H1 (cell line): ENCODE data around the gene GCFC2. TPM values are rescaled to one million over a fixed set of nuclear protein-coding genes. Genes with fewer than 3 reads are reported as not detected.

Source experiments
- CTCF ChIA-PET: fragments of 300-600 bp; sonication (Branson Sonifier 250); formaldehyde crosslinking; loops from one replicate; lab custom pipeline; 2021; ENCODE audit not compliant: partially characterized antibody; lab: Charles Lee
- POLR2A ChIA-PET: fragments of 300-600 bp; sonication (Branson Sonifier 250); formaldehyde crosslinking; loops from one replicate; lab custom pipeline; 2021; ENCODE audit warnings: inconsistent platforms; ENCODE audit not compliant: partially characterized antibody; lab: Charles Lee
- DNase-seq, 2 experiments: peaks; one replicate each; pipeline versions ENCODE4 v3.0.0 to v3.0.0-alpha.2; 2010 to 2022; ENCODE audit warnings: low spot score in 2 of 2, low read depth in 1 of 2, mixed read lengths in 1 of 2
- FAIRE-seq: peaks from 2 replicates; lab custom pipeline; 2011; peaks lifted over from hg19 to GRCh38; lab: Jason Lieb, UNC
- H2AFZ ChIP-seq: 2 replicates; pipeline ENCODE4 v1.8.1; 2012; ENCODE audit warnings: low read length, inconsistent platforms
- H2AK5ac ChIP-seq: 2 replicates; pipeline ENCODE4 v1.6.1; 2013; ENCODE audit warnings: low read depth, low read length
- H2BK120ac ChIP-seq: replicated peaks from 2 replicates; pipeline ENCODE3; 2013; ENCODE audit warnings: low read depth, low read length, inconsistent platforms
- H2BK12ac ChIP-seq: 2 replicates; pipeline ENCODE4 v1.6.1; 2013; ENCODE audit warnings: low read depth, low read length
- H2BK15ac ChIP-seq: 2 replicates; pipeline ENCODE4 v1.6.1; 2013; ENCODE audit warnings: low read length
- H2BK20ac ChIP-seq: 2 replicates; pipeline ENCODE4 v1.6.1; 2013; ENCODE audit warnings: low read length
- H2BK5ac ChIP-seq: 2 replicates; pipeline ENCODE4 v1.6.1; 2013; ENCODE audit warnings: low read depth, low read length
- H3K14ac ChIP-seq: 2 replicates; pipeline ENCODE4 v1.6.1; 2013; ENCODE audit warnings: inconsistent platforms; ENCODE audit not compliant: insufficient read length
- H3K18ac ChIP-seq: 2 replicates; pipeline ENCODE4 v1.6.1; 2013; ENCODE audit warnings: low read length; ENCODE audit errors: extremely low read depth
- H3K23ac ChIP-seq: 2 replicates; pipeline ENCODE4 v1.6.1; 2013; ENCODE audit warnings: inconsistent platforms; ENCODE audit not compliant: insufficient read length
- H3K23me2 ChIP-seq: 2 replicates; pipeline ENCODE4 v1.6.1; 2013; ENCODE audit warnings: low read depth, low read length
- H3K27ac ChIP-seq: 2 replicates; pipeline ENCODE4 v1.6.1; 2011; ENCODE audit warnings: low read depth, low read length, inconsistent platforms
- H3K27me3 ChIP-seq, 4 experiments: replicated peaks in 1 of 4; 1 replicate in 1 of 4; 2 replicates in 3 of 4; pipeline versions ENCODE4 v1.6.1 to v1.8.1; 2011 to 2013; ENCODE audit warnings: low read length in 3 of 4, mild to moderate bottlenecking in 3 of 4, inconsistent platforms in 2 of 4, mixed read lengths in 2 of 4, moderate library complexity in 1 of 4; ENCODE audit not compliant: control insufficient read depth in 3 of 4, insufficient read depth in 3 of 4; ENCODE audit errors: extremely low read depth in 1 of 4
- H3K36me3 ChIP-seq, 4 experiments: 2 replicates each; pipeline versions ENCODE4 v1.6.1 to v1.8.1; 2011 to 2013; ENCODE audit warnings: mild to moderate bottlenecking in 4 of 4, low read length in 3 of 4, moderate library complexity in 2 of 4, control low read depth in 1 of 4, inconsistent platforms in 1 of 4; ENCODE audit not compliant: insufficient read depth in 4 of 4, control insufficient read depth in 2 of 4
- H3K4ac ChIP-seq: replicated peaks from 2 replicates; pipeline ENCODE3; 2013; ENCODE audit warnings: low read length, low read depth, mixed read lengths, inconsistent platforms; ENCODE audit not compliant: insufficient read length
- H3K4me1 ChIP-seq, 4 experiments: replicated peaks in 1 of 4; 1 replicate in 1 of 4; 2 replicates in 3 of 4; pipeline versions ENCODE4 v1.6.1 to v1.8.1; 2011 to 2013; ENCODE audit warnings: low read length in 3 of 4, inconsistent platforms in 2 of 4, mixed read lengths in 1 of 4; ENCODE audit not compliant: insufficient read depth in 4 of 4, control insufficient read depth in 3 of 4
- H3K4me2 ChIP-seq, 2 experiments: 2 replicates each; pipeline versions ENCODE4 v1.6.1 to v1.8.1; 2011 to 2013; ENCODE audit warnings: low read depth in 2 of 2, low read length in 2 of 2, control low read depth in 1 of 2, inconsistent platforms in 1 of 2, mild to moderate bottlenecking in 1 of 2; ENCODE audit not compliant: insufficient read depth in 1 of 2
- H3K4me3 ChIP-seq, 4 experiments: fragments of 200-600, 300-600 bp in 1 of 4; sonication (generic), shearing (Covaris generic), sonication (Bioruptor Twin) in 1 of 4; 2 replicates each; pipeline versions ENCODE4 v1.5.1 to v1.8.1; 2011 to 2016; ENCODE audit warnings: low read length in 4 of 4, low read depth in 3 of 4, control low read depth in 2 of 4, inconsistent platforms in 2 of 4, mild to moderate bottlenecking in 2 of 4, mixed read lengths in 1 of 4, moderate library complexity in 1 of 4; ENCODE audit not compliant: insufficient read depth in 2 of 4; ENCODE audit errors: extremely low read depth in 1 of 4
- H3K56ac ChIP-seq: replicated peaks from 2 replicates; pipeline ENCODE3; 2013; ENCODE audit warnings: low read depth, mild to moderate bottlenecking, mixed read lengths, low read length, inconsistent platforms; ENCODE audit not compliant: insufficient read length
- H3K79me1 ChIP-seq: 2 replicates; pipeline ENCODE4 v1.6.1; 2013; ENCODE audit warnings: low read depth, low read length, control low read depth
- H3K79me2 ChIP-seq, 2 experiments: 2 replicates each; pipeline versions ENCODE4 v1.6.1 to v1.8.1; 2012 to 2013; ENCODE audit warnings: low read length in 2 of 2, mild to moderate bottlenecking in 2 of 2, inconsistent platforms in 1 of 2; ENCODE audit not compliant: insufficient read depth in 2 of 2, control insufficient read depth in 1 of 2
- H3K9ac ChIP-seq, 4 experiments: replicated peaks in 1 of 4; 1 replicate in 1 of 4; 2 replicates in 3 of 4; pipeline versions ENCODE4 v1.6.1 to v1.8.1; 2011 to 2013; ENCODE audit warnings: low read depth in 3 of 4, low read length in 3 of 4, control low read depth in 2 of 4, mild to moderate bottlenecking in 2 of 4, moderate library complexity in 2 of 4, inconsistent platforms in 1 of 4; ENCODE audit errors: extremely low read depth in 1 of 4
- H3K9me3 ChIP-seq, 2 experiments: 2 replicates each; pipeline versions ENCODE4 v1.6.1 to v1.8.1; 2012 to 2013; ENCODE audit warnings: mild to moderate bottlenecking in 2 of 2, moderate library complexity in 2 of 2, control low read depth in 1 of 2, inconsistent platforms in 1 of 2, low read depth in 1 of 2, low read length in 1 of 2, mixed read lengths in 1 of 2; ENCODE audit not compliant: insufficient read depth in 2 of 2
- H4K20me1 ChIP-seq, 2 experiments: replicated peaks in 1 of 2; 2 replicates each; pipeline versions ENCODE3 to v1.8.1; 2011 to 2013; ENCODE audit warnings: inconsistent platforms in 2 of 2, low read length in 2 of 2, mild to moderate bottlenecking in 1 of 2; ENCODE audit not compliant: insufficient read depth in 2 of 2, control insufficient read depth in 1 of 2
- H4K5ac ChIP-seq: 2 replicates; pipeline ENCODE4 v1.6.1; 2013; ENCODE audit warnings: low read length, low read depth, mixed read lengths, inconsistent platforms; ENCODE audit not compliant: insufficient read length
- H4K8ac ChIP-seq: 2 replicates; pipeline ENCODE4 v1.8.0; 2013; ENCODE audit warnings: mild to moderate bottlenecking, moderate library complexity, low read length, inconsistent platforms; ENCODE audit not compliant: insufficient read depth; ENCODE audit errors: extremely low read depth
- H4K91ac ChIP-seq: replicated peaks from 2 replicates; pipeline ENCODE3; 2013; ENCODE audit warnings: low read length, mixed read lengths, inconsistent platforms; ENCODE audit not compliant: insufficient read length
- ATF3 ChIP-seq: IDR thresholded peaks from 2 replicates; pipeline ENCODE4 v1.6.1; 2011; ENCODE audit warnings: low read depth, mild to moderate bottlenecking, low read length; ENCODE audit not compliant: insufficient read depth
- BRCA1 ChIP-seq: IDR thresholded peaks from 2 replicates; pipeline ENCODE4 v1.6.1; 2012; ENCODE audit warnings: low read depth, low read length, improper control_type of control experiment
- TAF1 ChIP-seq: IDR thresholded peaks from 2 replicates; pipeline ENCODE4 v1.6.1; 2011; ENCODE audit warnings: mild to moderate bottlenecking, low read depth, low read length
- TAF7 ChIP-seq: optimal IDR thresholded peaks from 2 replicates; pipeline ENCODE3; 2011; ENCODE audit warnings: low read depth, mild to moderate bottlenecking, inconsistent platforms, low read length, moderate library complexity, borderline replicate concordance
- WGBS, 2 experiments: shearing (Covaris generic) in 1 of 2; methylation state at CpG; one replicate each; pipeline versions ENCODE4 v1.1.6 to v1.1.7; 2013 to 2015; ENCODE audit warnings: low lambda C conversion rate in 2 of 2, mixed read lengths in 2 of 2, inconsistent platforms in 1 of 2, low coverage in 1 of 2, missing lambda C conversion rate in 1 of 2; ENCODE audit not compliant: insufficient replicate concordance in 2 of 2, insufficient coverage in 1 of 2, insufficient read length in 1 of 2; ENCODE audit errors: extremely low coverage in 1 of 2, missing lambda C conversion rate in 1 of 2; 5-methylcytosine and 5-hydroxymethylcytosine counted together
- polyA plus RNA-seq, 7 experiments: library from polyadenylated mRNA; depleted of rRNA in 3 of 7; stranded (reverse) in 5 of 7; unstranded in 2 of 7; fragments of >200 nt in 5 of 7; fragments of 200-250 nt in 2 of 7; gene quantifications; 1 replicate in 5 of 7; 2 replicates in 1 of 7; 4 replicates in 1 of 7; pipeline versions ENCODE4 v1.2.1 to v1.2.3, GENCODE V29; 2011 to 2013; ENCODE audit warnings: missing spikeins in 2 of 7, mixed read lengths in 2 of 7
- total RNA-seq: library from RNA; stranded (reverse); fragmentation: NEBNext Ultra II Directional; extraction: Animal tissue kit (Norgen Biotek cat#: 25700); gene quantifications from 2 replicates; pipeline ENCODE4 v1.2.1, GENCODE V29; 2021

Gene GCFC2
- total and polyA plus RNA-seq, 2 of the 8 experiments (the other 6 are each of a cell fraction or from before 2014, with no cell fraction given), result 5.6 to 19.1 TPM

- 95% methylated on average over 1 of the region's 1 CpG; no CpG with 5 or more reads in 1 of the 2 experiments for WGBS, 2 experiments
- no peaks in the 10 kb centered on the region for H3K79me2 ChIP-seq
- H3K4me3 ChIP-seq, result no peak overlapping the region
- TF ChIP-seq BRCA1, result no peak
- TF ChIP-seq ATF3, result no peak
- no peak for TF ChIP-seq TAF1
- TF ChIP-seq TAF7, result no peak
Measured at GRCh38 chr2:75752828-75753227, 42.1 kb upstream of the GCFC2 start.

More at GRCh38 chr2:75752828-75753227, 42.1 kb upstream of the GCFC2 start:
- Histone ChIP-seq H4K20me1 (no peaks in the 10 kb centered on the region), H4K8ac (no peak overlapping the region), H3K79me1 (no peaks in the 10 kb centered on the region), H4K91ac (no peak overlapping the region), H2BK5ac (no peak overlapping the region), H3K4me1 (peaks cover 0 to 4% (median 1%) of the 10 kb centered on the region in 4 experiments; a peak in 2 of 7 replicates), H3K14ac (no peak overlapping the region), H2BK120ac (no peak overlapping the region), H3K9ac (no peak overlapping the region), H4K5ac (no peak overlapping the region), H2AFZ (no peak overlapping the region), H3K18ac (no peak overlapping the region), H2BK12ac (no peak overlapping the region), H2BK20ac (no peak overlapping the region), H3K23ac (no peak overlapping the region), H3K27ac (no peak overlapping the region), H2BK15ac (no peak overlapping the region), H3K56ac (no peak overlapping the region), H3K4me2 (no peak overlapping the region), H3K4ac (no peak overlapping the region), H3K36me3 (no peaks in the 10 kb centered on the region), H2AK5ac (no peak overlapping the region), H3K9me3 (no peaks in the 10 kb centered on the region), H3K23me2 (no peaks in the 10 kb centered on the region; the same call in 1 of the 2 replicates), H3K27me3 (no peaks in the 10 kb centered on the region)
- FAIRE-seq, result no peak
- no peak for DNase-seq
- CTCF ChIA-PET, result interaction anchor here (0.7 to 1.2 kb wide), 6 partner anchors 11 to 989 kb away, joined by 3 to 5 read pairs (median 3); no protein-coding TSS in a partner anchor
- POLR2A ChIA-PET, result no interaction called here
